Activated T-helper 2 cell treated with anti-CD3 and anti-CD28 coated beads, Interferon-gamma antibody, Interleukin-2, Interleukin-4, amounts not matched to agents 10 μg/mL and 5 μg/mL and 100 μg/mL, durations not matched to agents 14 hours and 24 hours and 36 hours (primary cell): ENCODE results near the gene GCC2. TPM values are rescaled to one million over a fixed set of nuclear protein-coding genes. Genes with fewer than 3 reads are reported as not detected.
"Not testable (repeated sequence)": the region's sequence is repeated elsewhere in the genome, so short reads cannot be mapped to it uniquely, and the experiment has no call there.

Experiments
- DNase-seq: peaks from one replicate; pipeline ENCODE4 v3.0.0; 2021; ENCODE audit warnings: low spot score
- H3K27ac Mint-ChIP-seq: one replicate; pipeline ENCODE4 v1.8.0; 2021; ENCODE audit warnings: mixed read lengths
- H3K27me3 Mint-ChIP-seq: one replicate; pipeline ENCODE4 v1.8.0; 2021; ENCODE audit warnings: low read depth, mixed read lengths
- H3K36me3 Mint-ChIP-seq: one replicate; pipeline ENCODE4 v1.8.0; 2021; ENCODE audit warnings: low read depth, mixed read lengths
- H3K4me1 Mint-ChIP-seq: one replicate; pipeline ENCODE4 v1.8.0; 2021; ENCODE audit warnings: low read depth, mixed read lengths
- H3K4me3 Mint-ChIP-seq: one replicate; pipeline ENCODE4 v1.8.0; 2021; ENCODE audit warnings: low read depth, mild to moderate bottlenecking, moderate library complexity, mixed read lengths
- H3K9me3 Mint-ChIP-seq: one replicate; pipeline ENCODE4 v1.8.0; 2021; ENCODE audit warnings: mixed read lengths
- intact Hi-C: fragments of 100-400 bp; cut with micrococcal nuclease; formaldehyde crosslinking; loops from one replicate; pipeline ENCODE4 v1.15.1; 2023
- total RNA-seq: library from RNA; stranded (reverse); gene quantifications from 2 replicates; pipeline ENCODE4 v1.2.3, GENCODE V29; 2022

GCC2 gene
- total RNA-seq, 1 donor from 2014 or later: 38.8 TPM

GRCh38 chr2:108496167-108496566 is 47.2 kb downstream of the GCC2 start:
- not testable (repeated sequence) for H3K27me3 Mint-ChIP-seq, H3K4me1 Mint-ChIP-seq
- peaks cover 55% of the 10 kb centered on the region for H3K36me3 Mint-ChIP-seq

GRCh38 chr2:108507620-108508019 is 58.6 kb downstream of the GCC2 start:
- H3K4me3 Mint-ChIP-seq, intact Hi-C loops, H3K27ac Mint-ChIP-seq, DNase-seq, H3K27me3 Mint-ChIP-seq, H3K9me3 Mint-ChIP-seq, H3K4me1 Mint-ChIP-seq: not testable (repeated sequence)
- peaks cover 44% of the 10 kb centered on the region for H3K36me3 Mint-ChIP-seq

More at GRCh38 chr2:108496167-108496566, 47.2 kb downstream of the GCC2 start:
- H3K9me3 Mint-ChIP-seq, H3K27ac Mint-ChIP-seq, DNase-seq, intact Hi-C loops, H3K4me3 Mint-ChIP-seq: not testable (repeated sequence)

GRCh38 chr2:108512431-108512830 is 63.4 kb downstream of the GCC2 start:
- H3K9me3 Mint-ChIP-seq, H3K4me3 Mint-ChIP-seq, H3K4me1 Mint-ChIP-seq, intact Hi-C loops, H3K27ac Mint-ChIP-seq, DNase-seq, H3K27me3 Mint-ChIP-seq: not testable (repeated sequence)
- peaks cover 14% of the 10 kb centered on the region for H3K36me3 Mint-ChIP-seq

- peaks cover 20% of the 10 kb centered on the region for H3K9me3 Mint-ChIP-seq
- DNase-seq, H3K27ac Mint-ChIP-seq, intact Hi-C loops, H3K27me3 Mint-ChIP-seq, H3K4me3 Mint-ChIP-seq, H3K4me1 Mint-ChIP-seq: not testable (repeated sequence)
- peaks cover 23% of the 10 kb centered on the region for H3K36me3 Mint-ChIP-seq
Measured at GRCh38 chr2:108514478-108514877, 65.5 kb downstream of the GCC2 start.

GRCh38 chr2:108524688-108525087 is 75.7 kb downstream of the GCC2 start:
- H3K27ac Mint-ChIP-seq, DNase-seq, H3K27me3 Mint-ChIP-seq, H3K4me1 Mint-ChIP-seq, H3K9me3 Mint-ChIP-seq, intact Hi-C loops, H3K4me3 Mint-ChIP-seq, H3K36me3 Mint-ChIP-seq: not testable (repeated sequence)

GRCh38 chr2:108525258-108525657 is 76.3 kb downstream of the GCC2 start:
- DNase-seq, intact Hi-C loops, H3K36me3 Mint-ChIP-seq, H3K27me3 Mint-ChIP-seq, H3K9me3 Mint-ChIP-seq, H3K4me3 Mint-ChIP-seq, H3K27ac Mint-ChIP-seq: not testable (repeated sequence)
- peaks cover 10% of the 10 kb centered on the region for H3K4me1 Mint-ChIP-seq

GRCh38 chr2:108531674-108532055 is 82.7 kb downstream of the GCC2 start:
- Mint-ChIP-seq H3K36me3 (peaks cover 3% of the 10 kb centered on the region), H3K4me1 (peaks cover 33% of the 10 kb centered on the region), H3K27me3 (no peaks in the 10 kb centered on the region), H3K9me3 (no peaks in the 10 kb centered on the region), H3K4me3 (peak overlapping the region; percentile 72), H3K27ac (peak overlapping the region; percentile 85)
- intact Hi-C loops: loop anchor here (5.0 kb wide), 4 partner anchors 51 to 1081 kb away; partner anchors contain the start of genes RANBP2, SEPTIN10 and SOWAHC
- no peak for DNase-seq

GRCh38 chr2:108533832-108534583 is 85.0 kb downstream of the GCC2 start, which contains the start of gene LIMS1:
Gene LIMS1, plus strand, starts transcription at chr2:108534470. Its CDS starts 93 bp downstream, at chr2:108534563.
- Mint-ChIP-seq H3K4me3 (peak within 1 kb of the TSS; percentile 96), H3K27ac (peak within 1 kb of the TSS; percentile 97), H3K4me1 (peaks cover 52% of the 10 kb centered on the region), H3K36me3 (peaks cover 8% of the 10 kb centered on the region), H3K27me3 (no peaks in the 10 kb centered on the region), H3K9me3 (no peaks in the 10 kb centered on the region)
- intact Hi-C loops: loop anchor here (1.0 to 5.0 kb wide), 5 partner anchors 48 to 1078 kb away; partner anchors contain the start of genes GCC2, RANBP2, SEPTIN10 and SOWAHC
- DNase-seq: peak; percentile 77

GRCh38 chr2:108534584-108535356 is 85.8 kb downstream of the GCC2 start:
- Mint-ChIP-seq H3K27me3 (no peaks in the 10 kb centered on the region), H3K27ac (peak overlapping the region; percentile 85), H3K36me3 (peaks cover 8% of the 10 kb centered on the region), H3K9me3 (no peaks in the 10 kb centered on the region), H3K4me3 (peak overlapping the region; percentile 92), H3K4me1 (peaks cover 52% of the 10 kb centered on the region)
- intact Hi-C loops: loop anchor here (1.0 to 5.0 kb wide), 5 partner anchors 48 to 1078 kb away; partner anchors contain the start of genes GCC2, RANBP2, SEPTIN10 and SOWAHC
- DNase-seq: peak; percentile 39

GRCh38 chr2:108535357-108535631 is 86.3 kb downstream of the GCC2 start:
- peak overlapping the region; percentile 92 for H3K4me3 Mint-ChIP-seq
- peaks cover 48% of the 10 kb centered on the region for H3K4me1 Mint-ChIP-seq
- intact Hi-C loops: no loop called here
- no peak for DNase-seq
- no peaks in the 10 kb centered on the region for H3K9me3 Mint-ChIP-seq
- H3K27me3 Mint-ChIP-seq: no peaks in the 10 kb centered on the region
- peak overlapping the region; percentile 85 for H3K27ac Mint-ChIP-seq
- peaks cover 8% of the 10 kb centered on the region for H3K36me3 Mint-ChIP-seq

GRCh38 chr2:108536133-108536780 is 87.3 kb downstream of the GCC2 start:
- Mint-ChIP-seq H3K4me3 (peak overlapping the region; percentile 57), H3K9me3 (no peaks in the 10 kb centered on the region), H3K36me3 (peaks cover 8% of the 10 kb centered on the region), H3K4me1 (peaks cover 44% of the 10 kb centered on the region), H3K27ac (no peak overlapping the region), H3K27me3 (no peaks in the 10 kb centered on the region)
- DNase-seq: no peak
- intact Hi-C loops: no loop called here

GRCh38 chr2:108536911-108537310 is 87.9 kb downstream of the GCC2 start:
- Mint-ChIP-seq H3K27me3 (no peaks in the 10 kb centered on the region), H3K36me3 (peaks cover 10% of the 10 kb centered on the region), H3K27ac (no peak overlapping the region), H3K9me3 (no peaks in the 10 kb centered on the region), H3K4me1 (peaks cover 47% of the 10 kb centered on the region), H3K4me3 (no peak overlapping the region)
- intact Hi-C loops: no loop called here
- DNase-seq: no peak
